Stimulated activated CD8-positive, alpha-beta memory T cell treated with anti-CD3 and anti-CD28 coated beads, Interleukin-15, amount 100 ng/mL, for 24 hours (primary cell): ENCODE data around the gene ABHD14A.

ENCODE experiments used
- DNase-seq: peaks from one replicate; pipeline ENCODE4 v3.0.0-alpha.2; 2020; ENCODE audit warnings: low read depth

Gene ABHD14A

GRCh38 chr3:51997172-51997571 is 22.3 kb downstream of the ABHD14A start:
- DNase-seq, result no peak

- no peak for DNase-seq
Observed at GRCh38 chr3:51997935-51998596, 23.2 kb downstream of the ABHD14A start.

- no peak for DNase-seq
Observed at GRCh38 chr3:51998774-51999173, 23.9 kb downstream of the ABHD14A start.

GRCh38 chr3:51999846-52000245 is 25.0 kb downstream of the ABHD14A start:
- no peak for DNase-seq

GRCh38 chr3:52001443-52001974 is 26.6 kb downstream of the ABHD14A start:
- DNase-seq, result peak; percentile 71

GRCh38 chr3:52002748-52003147 is 27.9 kb downstream of the ABHD14A start:
- DNase-seq, result no peak

GRCh38 chr3:52004163-52004787 is 29.4 kb downstream of the ABHD14A start:
- no peak for DNase-seq

- DNase-seq, result no peak
Observed at GRCh38 chr3:52004906-52005395, 30.1 kb downstream of the ABHD14A start.

GRCh38 chr3:52005571-52005986 is 30.7 kb downstream of the ABHD14A start:
- no peak for DNase-seq

- no peak for DNase-seq
Observed at GRCh38 chr3:52006017-52006819, 31.4 kb downstream of the ABHD14A start.

- no peak for DNase-seq
Observed at GRCh38 chr3:52006820-52007133, 31.9 kb downstream of the ABHD14A start.

GRCh38 chr3:52007291-52007690 is 32.4 kb downstream of the ABHD14A start:
- no peak for DNase-seq

GRCh38 chr3:52010431-52010830 is 35.6 kb downstream of the ABHD14A start:
- DNase-seq, result no peak

- DNase-seq, result no peak
Observed at GRCh38 chr3:52012699-52013098, 37.8 kb downstream of the ABHD14A start.

GRCh38 chr3:52013802-52014598 is 39.1 kb downstream of the ABHD14A start:
- DNase-seq, result no peak

- DNase-seq, result no peak
Observed at GRCh38 chr3:52014613-52015012, 39.7 kb downstream of the ABHD14A start.

GRCh38 chr3:52015438-52016228 is 40.8 kb downstream of the ABHD14A start:
- no peak for DNase-seq

- no peak for DNase-seq
Observed at GRCh38 chr3:52017586-52017985, 42.7 kb downstream of the ABHD14A start.

GRCh38 chr3:52018319-52019000 is 43.6 kb downstream of the ABHD14A start:
- DNase-seq, result no peak

- no peak for DNase-seq
Observed at GRCh38 chr3:52019352-52020080, 44.7 kb downstream of the ABHD14A start.
